GM19438 (cell line): ENCODE results near the gene NPVF.
A peak's percentile ranks its signal among the peaks of the same experiment; 100 is the strongest.

Experiments
- ATAC-seq: cut with Tn5 transposase; IDR thresholded peaks from one replicate; pipeline ENCODE4 v1.9.1; 2021; ENCODE audit warnings: low read depth; ENCODE audit not compliant: unreplicated experiment

The NPVF gene, protein sequence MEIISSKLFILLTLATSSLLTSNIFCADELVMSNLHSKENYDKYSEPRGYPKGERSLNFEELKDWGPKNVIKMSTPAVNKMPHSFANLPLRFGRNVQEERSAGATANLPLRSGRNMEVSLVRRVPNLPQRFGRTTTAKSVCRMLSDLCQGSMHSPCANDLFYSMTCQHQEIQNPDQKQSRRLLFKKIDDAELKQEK

DNA sequence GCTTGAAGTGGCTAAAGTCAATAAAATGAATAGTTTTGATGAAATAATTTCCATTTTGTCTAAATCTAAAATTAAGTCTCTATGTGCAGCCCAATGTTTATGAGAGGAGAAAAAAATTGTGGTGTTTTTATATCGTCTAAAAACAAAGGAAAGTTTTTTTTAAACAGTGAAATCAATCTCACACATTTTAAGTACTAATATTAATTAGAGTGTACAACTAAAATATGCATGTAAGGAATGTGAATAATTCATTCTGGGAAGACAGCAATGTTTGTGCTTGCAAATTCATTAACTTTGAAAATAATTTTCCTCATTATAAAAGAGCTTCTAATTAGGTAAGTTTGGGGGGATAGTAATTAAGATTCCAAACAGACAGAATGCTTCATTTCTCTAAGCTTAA is at the start of gene NPVF:
Gene NPVF, minus strand, starts transcription at position 101 of the 400 bp plus-strand sequence. Its CDS starts 47 bp downstream, at position 54.
- no peak for ATAC-seq

DNA sequence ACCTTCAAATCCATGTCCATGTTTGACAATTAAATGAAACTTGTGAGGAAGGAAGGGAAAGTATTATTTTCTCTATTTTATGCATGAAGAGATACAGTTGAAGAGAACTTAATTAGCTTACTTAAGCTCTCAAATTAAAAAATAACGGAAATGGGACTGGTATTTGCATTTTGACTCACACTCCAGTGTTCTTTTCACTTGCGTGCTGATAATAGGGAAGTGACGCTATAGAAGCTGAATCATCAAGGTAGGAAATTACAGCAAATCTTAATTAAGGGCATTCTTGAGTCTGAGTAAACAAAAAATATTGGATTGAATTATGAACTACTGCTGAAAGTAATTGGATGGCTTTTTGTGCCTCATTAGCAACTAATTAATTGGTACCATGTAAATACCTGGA is 44.0 kb upstream of the NPVF start:
- no peak for ATAC-seq

DNA sequence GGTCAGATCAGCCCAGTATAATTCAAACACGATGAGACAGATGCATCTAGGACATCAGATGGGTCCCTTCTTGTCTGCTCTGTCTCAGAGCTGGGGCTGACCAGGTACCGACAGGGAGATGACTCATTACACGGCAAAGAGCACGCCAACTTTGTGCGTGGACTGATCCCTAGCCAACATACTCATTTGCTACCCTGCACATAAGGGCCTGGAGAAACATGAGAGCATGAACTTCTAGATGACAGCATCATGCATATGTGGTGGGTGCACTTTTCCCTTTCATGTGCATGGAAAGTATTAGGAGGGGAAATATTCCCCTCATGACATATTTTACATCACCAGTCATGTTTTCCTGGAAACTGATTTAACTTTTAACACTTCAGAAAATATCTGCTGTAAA is 35.1 kb upstream of the NPVF start:
- no peak for ATAC-seq

DNA sequence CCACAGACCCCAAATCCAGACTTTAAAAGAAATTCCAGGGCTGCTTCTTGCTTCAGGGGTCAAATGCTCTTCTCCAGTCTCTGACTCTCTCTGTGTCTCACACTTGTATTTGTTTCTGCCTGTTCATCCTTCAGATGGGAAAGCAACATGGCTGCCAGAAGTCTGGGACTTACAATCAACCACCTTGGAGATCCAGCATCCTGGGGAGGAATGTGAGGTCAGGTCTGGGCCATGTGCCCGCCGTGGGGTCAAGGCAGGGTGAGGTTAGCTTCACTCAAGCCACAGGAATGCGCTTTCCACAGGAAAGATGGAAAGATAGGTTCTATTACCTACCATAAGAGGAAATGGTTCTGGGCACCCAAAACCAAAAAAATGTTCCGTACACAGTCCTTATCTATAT is 34.3 kb upstream of the NPVF start:
- ATAC-seq: no peak

DNA sequence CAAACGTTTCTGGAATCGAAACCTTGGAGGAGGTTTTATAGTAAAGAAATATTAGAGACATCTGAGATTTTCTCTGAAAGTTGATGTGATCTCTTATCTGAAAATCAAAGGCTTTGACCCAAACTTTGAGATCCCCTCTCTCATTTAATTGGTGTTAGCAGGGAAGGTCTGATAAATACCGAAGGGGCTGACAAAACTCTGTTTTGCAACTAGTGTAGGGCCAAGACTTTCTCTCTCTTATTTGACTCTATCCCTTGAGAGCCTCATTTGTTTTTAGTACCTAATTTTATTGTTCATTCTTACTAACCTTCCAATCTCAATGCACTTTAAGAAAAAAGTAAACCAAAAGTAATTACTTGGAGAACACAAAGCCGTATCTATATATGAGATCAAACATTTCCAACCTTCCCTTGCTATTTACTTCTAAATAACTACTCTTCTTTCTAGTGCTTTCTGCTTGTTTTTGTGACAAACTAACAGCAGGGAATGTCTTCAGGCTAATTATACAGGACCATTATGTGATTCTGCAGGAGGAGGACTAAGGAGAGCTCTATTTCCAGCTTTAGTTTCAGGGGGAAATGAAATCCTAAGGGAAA is 33.4 kb upstream of the NPVF start:
- ATAC-seq: no peak

DNA sequence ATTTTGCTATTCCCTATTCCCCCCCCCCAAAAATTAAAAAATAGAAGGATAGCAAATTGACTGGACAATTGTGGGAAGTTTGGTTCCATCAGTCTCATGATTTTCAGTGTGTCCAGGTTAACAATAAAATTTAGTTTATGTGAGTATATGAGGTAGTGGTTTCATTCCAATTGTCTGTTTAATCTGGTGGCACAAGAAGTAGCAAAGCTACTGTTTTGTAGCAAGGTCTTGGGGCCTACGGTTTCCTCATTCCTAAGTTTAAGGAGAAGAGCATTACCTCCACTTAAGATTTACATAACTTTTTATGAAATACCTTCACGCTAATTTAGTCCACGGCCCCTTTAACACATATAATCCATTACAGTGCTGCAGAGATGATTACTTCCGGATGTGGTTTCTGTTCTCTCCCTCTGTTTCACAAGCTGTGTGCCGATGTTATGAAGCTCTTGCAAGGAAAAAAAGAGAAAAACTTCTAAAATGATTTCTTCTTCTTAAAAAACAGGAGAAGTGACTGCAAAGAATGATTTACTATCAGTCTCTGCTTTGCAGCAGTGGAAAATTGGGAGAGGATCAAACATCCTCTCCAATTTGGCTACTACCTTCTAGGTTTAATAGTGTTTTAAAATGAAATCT is 32.7 kb upstream of the NPVF start:
- no peak for ATAC-seq

DNA sequence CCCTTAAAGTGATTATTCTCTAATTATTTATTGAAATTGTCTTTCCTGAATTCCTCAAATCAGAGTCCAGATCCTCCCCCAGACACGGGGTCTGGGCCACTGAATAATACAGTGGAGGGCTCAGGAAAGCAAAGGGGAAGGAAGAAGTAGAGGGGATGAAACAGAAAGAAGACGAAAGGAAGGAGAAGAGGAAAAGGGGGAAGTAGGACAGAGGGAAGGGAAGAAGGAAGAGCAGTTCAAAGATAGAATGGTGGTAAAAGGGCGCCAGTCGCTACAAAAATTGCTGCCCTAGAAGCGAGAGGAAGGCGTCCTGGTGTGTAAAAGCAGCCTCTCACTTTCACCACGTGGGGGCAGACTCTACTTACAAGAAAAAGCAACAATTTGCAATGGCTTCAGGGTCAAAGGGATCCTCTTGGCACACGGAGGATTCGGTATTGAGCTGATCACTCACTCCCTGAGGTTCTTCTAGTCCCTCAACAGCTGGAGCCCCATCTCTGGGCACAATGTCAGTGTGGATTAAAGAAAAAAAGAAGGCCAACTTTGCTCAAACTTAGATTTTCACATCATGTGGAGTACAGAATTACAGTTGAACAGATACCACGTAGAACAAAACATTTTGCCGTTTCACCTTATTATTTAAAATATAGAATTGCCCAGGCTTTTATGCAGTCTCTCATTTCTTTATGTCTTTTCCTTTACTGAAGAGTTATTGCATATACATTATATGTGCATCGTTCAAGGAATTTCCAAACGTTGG is 31.4 kb upstream of the NPVF start:
- ATAC-seq: peak; percentile 89

DNA sequence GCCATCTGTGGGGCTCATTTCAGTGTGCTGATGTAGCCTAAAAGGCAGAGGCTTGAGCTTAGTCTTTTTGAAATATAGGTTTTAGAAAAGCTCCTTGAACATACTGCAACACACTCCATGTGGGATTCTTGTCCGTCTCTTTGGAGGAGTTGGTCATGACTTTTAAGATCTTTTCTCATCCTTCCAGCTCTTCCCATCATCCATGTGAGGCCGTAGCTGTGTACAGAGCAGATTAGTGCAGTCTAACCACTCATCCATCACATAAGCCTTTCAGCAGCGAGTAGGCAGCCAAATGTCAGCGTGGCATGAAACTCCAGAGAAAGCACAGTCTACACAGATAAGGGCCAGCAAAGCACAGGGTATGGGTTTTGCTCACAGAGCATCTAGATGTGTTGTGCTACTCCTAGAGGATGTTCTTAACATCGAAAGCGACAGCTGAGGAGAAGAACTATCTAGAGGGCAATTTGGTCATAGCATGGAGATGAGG is 28.1 kb upstream of the NPVF start:
- no peak for ATAC-seq

DNA sequence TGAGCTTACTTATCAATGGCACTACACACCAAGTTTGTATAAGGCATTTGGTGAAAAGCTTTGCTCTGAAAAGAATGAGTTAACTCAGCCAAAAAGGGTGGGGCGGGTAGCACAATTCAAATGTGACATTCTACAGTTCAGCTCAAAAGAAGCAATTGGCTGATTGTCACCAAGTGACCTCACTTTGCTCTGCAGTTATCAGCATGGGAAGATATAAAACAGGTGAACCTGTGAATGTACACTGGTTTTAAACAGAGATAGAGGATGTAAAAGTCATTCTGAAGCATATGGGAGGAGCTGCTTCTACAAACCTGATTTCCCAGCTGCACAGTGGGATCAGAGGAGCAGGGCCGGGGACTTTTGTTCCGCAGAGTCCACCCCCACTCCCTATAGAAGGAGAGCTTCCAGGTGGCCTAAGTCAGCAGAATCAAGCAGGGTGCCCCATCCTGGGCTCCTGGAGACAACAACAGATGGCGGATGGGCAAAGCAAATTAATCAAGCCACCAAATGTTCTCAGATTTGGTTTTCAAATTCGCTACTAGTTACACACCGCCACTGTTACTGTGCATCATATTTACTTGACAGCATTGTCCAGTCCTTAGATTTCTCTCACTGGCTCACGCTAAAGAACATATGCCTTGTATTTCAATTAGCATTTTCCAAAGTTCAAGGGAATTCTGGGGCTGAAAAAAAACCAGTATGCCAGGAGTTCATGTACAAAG is 27.5 kb upstream of the NPVF start:
- no peak for ATAC-seq

DNA sequence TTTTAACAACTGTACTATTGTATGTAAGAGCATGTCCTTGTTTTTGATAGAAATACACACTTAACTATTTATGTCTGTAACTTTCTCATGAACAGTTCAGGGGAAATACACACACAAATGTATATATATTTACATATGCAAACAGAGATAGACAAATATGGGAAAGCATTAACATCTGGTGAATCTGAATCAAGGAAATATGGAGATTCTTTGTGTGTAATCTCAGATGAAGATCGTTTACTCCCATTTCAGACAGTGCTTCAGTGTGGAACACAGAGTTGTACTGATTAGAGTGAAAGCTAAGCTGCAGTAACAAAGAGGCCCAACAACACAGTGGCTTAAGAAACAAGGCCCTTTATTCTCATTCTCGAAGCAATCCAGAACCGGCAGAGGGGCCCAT is 26.3 kb upstream of the NPVF start:
- no peak for ATAC-seq

DNA sequence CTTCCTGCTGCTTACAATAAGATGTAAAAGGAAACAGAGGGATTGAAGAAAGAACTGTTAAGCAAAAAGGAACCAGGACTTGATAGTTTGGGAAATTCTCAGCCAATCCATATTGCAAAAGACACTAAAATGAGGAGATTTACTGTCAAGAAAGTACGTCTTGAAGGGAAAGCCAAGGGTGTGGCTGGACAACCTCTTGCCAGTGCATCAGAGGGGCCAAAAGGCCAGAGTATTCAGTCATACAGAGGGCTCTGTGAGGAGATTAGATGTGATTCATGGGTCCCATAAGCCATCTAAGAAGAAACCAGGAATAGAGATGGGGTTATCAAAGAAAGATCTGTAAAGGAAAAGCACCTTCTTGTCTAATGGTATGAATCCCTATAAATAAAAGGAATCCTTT is 25.4 kb upstream of the NPVF start:
- no peak for ATAC-seq

DNA sequence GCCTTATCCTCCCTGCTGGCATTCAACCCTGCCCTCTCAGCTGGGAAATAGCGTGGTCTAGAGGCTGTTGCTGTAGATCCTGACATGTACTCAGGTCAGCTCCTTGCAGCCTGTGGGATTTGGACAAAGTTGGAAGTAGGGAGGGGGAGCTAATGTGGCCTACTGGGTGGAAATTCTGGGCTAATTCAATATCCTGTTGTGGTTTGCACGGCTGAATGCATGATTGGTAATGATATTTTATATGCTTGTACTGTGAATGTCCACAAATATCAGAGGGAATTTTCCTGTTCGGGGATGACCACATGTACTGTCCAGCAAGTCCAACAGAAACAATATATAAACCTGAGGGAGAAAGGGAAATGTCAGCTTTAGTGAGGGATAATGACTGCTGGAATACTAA is 22.1 kb upstream of the NPVF start:
- ATAC-seq: no peak

DNA sequence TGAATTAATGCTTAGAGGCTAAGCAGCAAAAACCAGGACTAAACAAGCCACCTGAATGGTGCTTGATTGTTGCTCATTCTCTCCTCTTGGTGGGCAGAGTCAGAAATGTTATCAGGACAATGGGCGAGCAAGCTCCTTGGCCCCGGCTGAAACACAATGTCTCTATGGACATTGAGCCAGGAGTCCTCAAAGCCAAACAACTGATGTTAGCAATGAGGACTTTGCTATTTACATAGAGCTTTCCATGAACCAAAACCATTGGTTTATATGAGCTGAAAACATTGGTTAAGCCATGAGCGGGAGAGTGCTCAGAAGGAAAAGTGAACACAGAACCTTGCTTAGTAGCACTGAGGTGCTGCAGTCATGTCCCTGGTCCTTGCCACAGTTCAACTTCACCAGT is 21.5 kb upstream of the NPVF start:
- ATAC-seq: no peak

DNA sequence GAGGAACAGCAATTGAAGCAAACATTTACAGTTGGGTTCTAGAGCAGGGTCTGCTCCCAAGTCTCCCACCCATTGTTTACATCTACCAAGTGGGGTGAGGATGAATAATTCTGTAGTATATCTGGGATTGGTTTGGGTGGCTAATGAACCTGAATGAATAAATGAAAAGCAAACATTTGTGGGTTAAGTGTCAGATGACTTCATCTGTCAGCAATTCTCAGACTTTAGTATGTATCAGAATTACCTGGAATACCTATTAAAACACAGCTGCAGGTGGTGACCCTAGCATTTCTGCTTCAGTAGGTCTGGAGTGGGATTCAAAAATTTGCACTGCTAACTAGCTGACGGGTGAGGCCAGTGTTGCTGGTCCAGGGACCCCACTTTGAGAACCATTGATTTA is 18.0 kb upstream of the NPVF start:
- no peak for ATAC-seq

DNA sequence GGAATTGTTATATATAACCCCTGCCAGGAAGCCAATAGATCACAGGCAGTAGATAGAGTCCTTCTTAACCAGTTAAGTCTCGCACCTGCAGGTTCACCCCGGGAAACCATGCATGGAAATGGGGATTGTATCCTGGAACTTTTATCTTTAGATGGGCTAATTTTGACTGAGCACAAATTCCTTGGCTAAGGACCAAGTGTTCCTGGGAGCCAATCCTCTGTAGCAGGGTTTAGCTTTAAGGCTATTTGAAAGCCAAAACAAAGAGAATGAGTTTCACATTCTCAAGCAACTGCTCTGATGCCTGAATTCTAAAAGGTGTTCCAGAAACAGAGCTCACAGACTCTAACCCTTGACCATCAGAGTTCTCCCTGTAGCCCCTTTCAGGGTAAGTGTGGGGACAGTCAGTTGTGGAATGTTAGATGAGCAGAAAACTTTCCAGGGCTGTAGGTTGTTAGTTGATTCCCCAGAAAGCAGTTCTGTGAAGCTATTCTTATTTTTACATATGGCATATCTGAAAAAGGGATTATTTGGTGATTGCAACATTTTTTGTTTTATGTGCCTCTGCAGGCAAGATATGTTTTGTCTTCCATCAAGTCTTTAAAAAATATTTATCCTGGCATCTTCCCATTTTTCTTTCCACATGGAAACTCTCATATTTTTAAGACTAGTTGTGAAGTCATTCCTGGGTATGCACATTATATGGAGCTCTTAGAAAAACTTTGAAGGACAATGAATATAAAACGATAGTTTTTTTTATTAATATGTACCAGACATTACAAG is 16.2 kb upstream of the NPVF start:
- no peak for ATAC-seq

DNA sequence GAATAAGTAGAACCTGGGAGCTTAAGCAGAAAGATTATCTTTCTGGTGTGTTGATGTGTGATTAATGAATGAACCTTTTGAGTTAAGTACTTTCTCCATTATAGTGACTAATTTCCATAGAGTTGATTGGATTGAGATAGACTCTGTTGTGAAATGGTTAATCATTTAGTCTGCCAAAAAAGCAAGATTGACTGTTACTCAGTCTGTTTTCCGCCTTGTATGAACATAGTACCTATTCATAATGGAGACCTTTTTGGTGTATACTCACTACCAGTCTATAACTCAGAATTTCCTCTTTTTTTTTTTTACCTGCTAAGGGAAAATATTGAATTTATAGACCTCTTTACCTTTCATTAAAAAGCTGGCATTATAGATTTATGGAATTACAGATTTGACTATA is 14.4 kb upstream of the NPVF start:
- ATAC-seq: no peak

DNA sequence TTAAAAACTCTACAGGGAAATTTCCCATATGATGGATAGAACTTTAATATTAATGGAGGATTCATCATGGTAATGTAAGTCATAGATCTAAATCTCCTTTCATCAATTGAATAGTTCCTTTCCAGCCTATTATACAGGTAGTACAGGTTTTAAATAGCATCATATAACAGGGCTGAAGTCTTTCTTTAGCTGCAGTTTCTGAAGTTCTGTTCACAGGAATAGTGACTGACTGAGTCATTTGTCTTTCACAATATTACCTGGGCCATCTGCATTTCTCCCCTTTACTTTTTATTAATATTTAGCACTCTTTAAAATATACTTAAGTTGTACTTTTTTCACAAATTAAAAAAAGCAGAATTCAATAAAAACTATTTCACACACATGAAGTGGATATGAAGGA is 12.6 kb upstream of the NPVF start:
- no peak for ATAC-seq

DNA sequence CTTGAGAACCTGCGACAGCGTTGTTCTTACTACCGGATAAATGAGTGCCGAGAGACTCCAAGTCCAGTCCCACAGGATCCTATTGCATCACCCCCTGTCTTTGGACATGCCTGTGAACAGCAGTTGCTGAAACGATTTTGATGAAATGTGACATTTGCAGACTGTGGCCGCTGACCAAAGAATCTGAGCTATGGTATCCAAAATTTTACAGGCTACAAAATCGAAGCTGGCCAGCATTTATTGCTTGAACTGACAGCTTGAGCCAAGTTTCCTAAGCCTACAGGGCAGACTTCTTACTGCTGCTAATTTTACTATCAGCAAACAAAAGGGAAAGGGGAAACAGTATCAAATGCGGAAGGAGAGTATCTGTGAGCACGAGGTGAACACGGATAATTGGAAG is 12.1 kb upstream of the NPVF start:
- ATAC-seq: no peak

DNA sequence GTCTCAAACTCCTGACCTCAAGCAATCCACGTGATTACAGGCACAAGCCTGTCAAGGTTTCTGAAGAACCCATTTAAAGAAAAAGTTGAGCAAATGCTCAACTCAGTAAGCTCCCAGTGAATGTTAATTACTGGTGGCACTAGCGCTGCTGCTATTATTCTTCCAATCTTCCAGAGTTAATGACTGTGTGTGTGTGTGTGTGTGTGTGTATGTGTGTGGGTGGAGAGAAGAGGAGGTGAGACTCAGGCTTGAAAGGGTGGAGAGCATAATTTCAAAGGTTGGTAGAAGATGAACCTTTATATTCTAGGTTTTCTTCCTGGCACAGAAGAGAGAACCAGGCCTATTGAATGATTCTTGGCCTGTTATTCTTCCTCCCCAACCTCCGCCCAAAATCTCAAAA is 11.6 kb upstream of the NPVF start:
- no peak for ATAC-seq

DNA sequence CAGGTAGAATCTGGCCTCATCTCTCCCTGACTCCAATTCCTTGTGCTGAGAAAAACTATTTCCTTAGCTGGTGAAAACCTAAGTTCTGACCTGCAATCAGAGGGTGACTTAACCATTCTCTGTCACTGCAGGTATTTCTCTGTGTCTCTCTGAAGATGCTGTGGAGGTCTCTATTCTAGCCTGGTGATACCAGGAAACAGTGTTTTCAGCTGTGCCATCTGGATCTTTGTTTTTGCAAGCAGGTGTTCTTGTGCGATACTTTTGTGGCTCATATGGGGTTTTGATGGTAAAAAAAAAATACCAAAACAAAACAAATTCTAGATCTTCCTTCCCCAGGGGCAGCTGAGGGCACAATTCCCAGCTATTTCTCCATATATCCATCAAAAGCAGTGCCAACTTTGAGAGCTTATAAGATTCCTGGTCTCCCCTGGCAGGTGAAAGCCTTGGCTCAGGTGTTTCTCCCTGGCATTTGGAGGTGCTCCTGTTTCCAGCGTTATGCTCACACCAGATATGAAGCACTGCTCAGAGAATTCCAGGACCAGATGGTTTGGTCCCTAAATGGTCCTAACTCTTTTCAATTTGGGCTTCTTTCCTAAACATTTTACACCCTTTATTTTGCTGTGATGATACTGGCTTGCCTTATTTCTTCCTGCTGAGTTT is 9.9 kb upstream of the NPVF start:
- no peak for ATAC-seq
